Activated T-cell treated with anti-CD3 and anti-CD28 coated beads, Interleukin-2, amount 50 U/mL, for 1 hour (primary cell): Measurements from ENCODE around the gene SPEF1.
"Not testable (repeated sequence)": the region's sequence is repeated elsewhere in the genome, so short reads cannot be mapped to it uniquely, and the experiment has no call there.

Source experiments
- DNase-seq: peaks from one replicate; pipeline ENCODE4 v3.0.0-alpha.2; 2020

SPEF1 gene

GRCh38 chr20:3781153-3781910, at the start of gene SPEF1:
Gene SPEF1, minus strand, starts transcription at chr20:3781448. Its CDS starts 161 bp downstream, at chr20:3781287.
- peak; percentile 47 for DNase-seq

- DNase-seq = not testable (repeated sequence)
Measured at GRCh38 chr20:3829891-3830290, 48.6 kb upstream of the SPEF1 start.

GRCh38 chr20:3828798-3829197, 47.5 kb upstream of the SPEF1 start:
- DNase-seq = no peak

GRCh38 chr20:3826420-3826819, 45.2 kb upstream of the SPEF1 start:
- no peak for DNase-seq

- no peak for DNase-seq
Measured at GRCh38 chr20:3825526-3825925, 44.3 kb upstream of the SPEF1 start.

GRCh38 chr20:3823881-3824280, 42.6 kb upstream of the SPEF1 start:
- DNase-seq = no peak

GRCh38 chr20:3821996-3822395, 40.7 kb upstream of the SPEF1 start:
- DNase-seq = no peak

GRCh38 chr20:3820901-3821727, 39.9 kb upstream of the SPEF1 start:
- no peak for DNase-seq

- DNase-seq = peak; percentile 93
Measured at GRCh38 chr20:3820048-3820900, 39.0 kb upstream of the SPEF1 start, which contains the start of gene AP5S1. Gene AP5S1, plus strand, starts transcription at chr20:3820547. Its CDS starts 1,571 bp downstream, at chr20:3822118.

- DNase-seq = no peak
Measured at GRCh38 chr20:3819411-3820047, 38.3 kb upstream of the SPEF1 start.

- no peak for DNase-seq
Measured at GRCh38 chr20:3818155-3819151, 37.2 kb upstream of the SPEF1 start.

- no peak for DNase-seq
Measured at GRCh38 chr20:3815703-3816315, 34.6 kb upstream of the SPEF1 start.

- no peak for DNase-seq
Measured at GRCh38 chr20:3814928-3815495, 33.8 kb upstream of the SPEF1 start.

- no peak for DNase-seq
Measured at GRCh38 chr20:3813848-3814581, 32.8 kb upstream of the SPEF1 start.

- DNase-seq = no peak
Measured at GRCh38 chr20:3812975-3813847, 32.0 kb upstream of the SPEF1 start.

GRCh38 chr20:3812259-3812681, 31.0 kb upstream of the SPEF1 start:
- DNase-seq = no peak

- DNase-seq = peak; percentile 92
Measured at GRCh38 chr20:3811467-3812258, 30.4 kb upstream of the SPEF1 start.

- no peak for DNase-seq
Measured at GRCh38 chr20:3808544-3808943, 27.3 kb upstream of the SPEF1 start.
